Loucy (cell line): ENCODE measurements around the gene DNAI4.

Experiments used
- CTCF ChIP-seq: fragments of 200-600 bp; sonication (generic); conservative IDR thresholded peaks from 2 replicates; pipeline ENCODE4 v1.5.1; 2014; ENCODE audit warnings: mild to moderate bottlenecking, antibody characterized with exemption, low read length
- EZH2phosphoT487 ChIP-seq: fragments of 200-600 bp; IDR thresholded peaks from 2 replicates; pipeline ENCODE4 v1.6.1; 2018; ENCODE audit warnings: antibody characterized with exemption, mild to moderate bottlenecking, moderate library complexity, borderline replicate concordance

- no peak for TF ChIP-seq CTCF
- TF ChIP-seq EZH2phosphoT487: no peak
Observed at GRCh38 chr1:66927528-66927927, 2.9 kb upstream of the DNAI4 start.
